ENCODE measurements around the gene SAMHD1. TPM values are rescaled to one million over a fixed set of nuclear protein-coding genes. Genes with fewer than 3 reads are reported as not detected.
A peak's percentile ranks its signal among the peaks of the same experiment; 100 is the strongest.
"Not testable (repeated sequence)": the region's sequence is repeated elsewhere in the genome, so short reads cannot be mapped to it uniquely, and the experiment has no call there.

SAMHD1 gene
- total and polyA plus RNA-seq, 2 donors (not counting 1 experiment from before 2014, with no cell fraction given) = 25.9 to 47.2 TPM

DNA sequence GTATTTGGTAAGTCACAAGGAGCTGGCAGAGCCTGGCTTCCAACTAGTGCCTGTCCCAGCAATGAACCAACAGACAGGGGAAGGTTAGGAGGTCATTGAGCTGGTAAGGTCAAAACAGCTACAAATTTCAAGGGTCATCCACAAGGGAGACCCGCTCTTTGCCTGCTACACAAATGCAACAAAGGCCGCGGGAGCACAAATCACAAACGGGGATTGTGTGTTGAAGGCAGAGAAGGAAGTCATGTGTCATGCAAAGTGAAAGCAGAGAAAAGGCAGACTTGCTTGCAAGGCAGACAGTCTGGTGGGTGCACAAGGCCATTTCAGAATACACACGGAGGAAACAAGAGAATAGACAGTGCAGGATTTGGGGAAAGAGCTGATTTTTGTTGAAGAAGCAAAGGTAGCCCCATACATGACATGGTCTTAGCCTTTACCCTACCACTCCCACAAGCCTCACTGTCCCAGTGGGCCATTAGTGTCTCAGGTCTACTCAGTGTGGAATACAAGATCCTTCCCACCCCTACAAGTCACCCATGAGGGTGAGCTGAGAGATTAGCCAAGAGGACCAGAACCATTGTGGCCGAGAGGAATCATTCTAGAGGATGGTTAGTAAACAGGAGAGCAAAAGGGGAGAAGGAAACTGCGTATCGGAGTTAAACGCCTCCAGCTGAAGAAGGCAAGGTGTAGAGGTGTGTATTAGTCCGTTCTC lies 18.1 kb upstream of the SAMHD1 start:
- no peak overlapping the region for H3K27ac ChIP-seq (ENCODE audit: insufficient read depth, low read length)
- H3K9me3 ChIP-seq (ENCODE audit: control insufficient read depth, insufficient read depth, low read depth, low read length) = no peaks in the 10 kb centered on the region
- no peaks in the 10 kb centered on the region for H3K4me1 ChIP-seq (ENCODE audit: control insufficient read depth, extremely low read depth, insufficient read depth, low read length)
- H4K20me1 ChIP-seq (ENCODE audit: control insufficient read depth, extremely low read depth, insufficient read depth, low read length) = no peaks in the 10 kb centered on the region
- no peaks in the 10 kb centered on the region for H3K36me3 ChIP-seq (ENCODE audit: control insufficient read depth, insufficient read depth, low read length)
- DNase-seq (ENCODE audit: low read depth in 2 of 2) = no peak
- H2AFZ ChIP-seq (ENCODE audit: low read length) = peak overlapping the region; percentile 8
- no peak for TF ChIP-seq EZH2 (IDR thresholded peaks at IDR 0.05; ENCODE audit: low read length, missing control alignments)
- TF ChIP-seq, protein P1, sequence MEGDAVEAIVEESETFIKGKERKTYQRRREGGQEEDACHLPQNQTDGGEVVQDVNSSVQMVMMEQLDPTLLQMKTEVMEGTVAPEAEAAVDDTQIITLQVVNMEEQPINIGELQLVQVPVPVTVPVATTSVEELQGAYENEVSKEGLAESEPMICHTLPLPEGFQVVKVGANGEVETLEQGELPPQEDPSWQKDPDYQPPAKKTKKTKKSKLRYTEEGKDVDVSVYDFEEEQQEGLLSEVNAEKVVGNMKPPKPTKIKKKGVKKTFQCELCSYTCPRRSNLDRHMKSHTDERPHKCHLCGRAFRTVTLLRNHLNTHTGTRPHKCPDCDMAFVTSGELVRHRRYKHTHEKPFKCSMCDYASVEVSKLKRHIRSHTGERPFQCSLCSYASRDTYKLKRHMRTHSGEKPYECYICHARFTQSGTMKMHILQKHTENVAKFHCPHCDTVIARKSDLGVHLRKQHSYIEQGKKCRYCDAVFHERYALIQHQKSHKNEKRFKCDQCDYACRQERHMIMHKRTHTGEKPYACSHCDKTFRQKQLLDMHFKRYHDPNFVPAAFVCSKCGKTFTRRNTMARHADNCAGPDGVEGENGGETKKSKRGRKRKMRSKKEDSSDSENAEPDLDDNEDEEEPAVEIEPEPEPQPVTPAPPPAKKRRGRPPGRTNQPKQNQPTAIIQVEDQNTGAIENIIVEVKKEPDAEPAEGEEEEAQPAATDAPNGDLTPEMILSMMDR (conservative IDR thresholded peaks at IDR 0.05 in 1 of 2, IDR thresholded peaks at IDR 0.05 in 1 of 2; ENCODE audit: low read depth in 1 of 2, low read length in 2 of 2) = no peak
- H3K9ac ChIP-seq (ENCODE audit: insufficient read depth, low read length) = no peak overlapping the region
- H3K27me3 ChIP-seq (ENCODE audit: control insufficient read depth, insufficient read depth, low read length) = no peaks in the 10 kb centered on the region
- no peaks in the 10 kb centered on the region for H3K79me2 ChIP-seq (ENCODE audit: control insufficient read depth, insufficient read depth, low read length)
- H3K4me2 ChIP-seq (ENCODE audit: extremely low read depth, insufficient read depth, low read length) = no peak overlapping the region
- H3K4me3 ChIP-seq (replicated peaks in 1 of 4; ENCODE audit: control extremely low read depth in 1 of 4, insufficient read depth in 1 of 4, low read depth in 3 of 4, low read length in 4 of 4) = no peak overlapping the region

DNA sequence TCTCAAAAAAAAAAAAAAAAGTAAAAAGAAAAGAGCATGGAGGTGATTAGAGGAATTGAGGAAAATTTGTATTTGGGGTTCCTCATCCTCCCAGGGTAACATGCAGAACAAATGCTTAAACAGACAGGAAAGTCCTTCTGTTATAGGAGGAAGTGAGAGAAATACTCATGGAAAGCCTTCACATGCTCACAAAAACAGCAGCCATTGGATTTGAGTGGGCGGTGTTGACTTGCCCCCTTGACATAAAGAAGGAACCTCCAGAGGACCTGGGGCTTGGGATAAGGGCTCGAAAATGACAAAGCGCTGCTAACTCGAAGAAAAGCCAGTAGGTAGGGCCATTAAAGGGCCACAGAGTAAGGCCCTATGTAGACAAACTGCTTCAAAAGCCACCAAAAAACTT lies 17.5 kb upstream of the SAMHD1 start:
- no peaks in the 10 kb centered on the region for H3K27me3 ChIP-seq (ENCODE audit: control insufficient read depth, insufficient read depth, low read length)
- no peak overlapping the region for H3K4me2 ChIP-seq (ENCODE audit: extremely low read depth, insufficient read depth, low read length)
- H3K9ac ChIP-seq (ENCODE audit: insufficient read depth, low read length) = no peak overlapping the region
- H3K27ac ChIP-seq (ENCODE audit: insufficient read depth, low read length) = no peak overlapping the region
- H3K4me1 ChIP-seq (ENCODE audit: control insufficient read depth, extremely low read depth, insufficient read depth, low read length) = no peaks in the 10 kb centered on the region
- no peak for TF ChIP-seq EZH2 (IDR thresholded peaks at IDR 0.05; ENCODE audit: low read length, missing control alignments)
- TF ChIP-seq, protein P1 (conservative IDR thresholded peaks at IDR 0.05 in 1 of 2, IDR thresholded peaks at IDR 0.05 in 1 of 2; ENCODE audit: low read depth in 1 of 2, low read length in 2 of 2) = no peak
- no peaks in the 10 kb centered on the region for H3K79me2 ChIP-seq (ENCODE audit: control insufficient read depth, insufficient read depth, low read length)
- H3K9me3 ChIP-seq (ENCODE audit: control insufficient read depth, insufficient read depth, low read depth, low read length) = no peaks in the 10 kb centered on the region
- H3K4me3 ChIP-seq (replicated peaks in 1 of 4; ENCODE audit: control extremely low read depth in 1 of 4, insufficient read depth in 1 of 4, low read depth in 3 of 4, low read length in 4 of 4) = no peak overlapping the region
- H4K20me1 ChIP-seq (ENCODE audit: control insufficient read depth, extremely low read depth, insufficient read depth, low read length) = no peaks in the 10 kb centered on the region
- H2AFZ ChIP-seq (ENCODE audit: low read length) = no peak overlapping the region
- no peak for DNase-seq (ENCODE audit: low read depth in 2 of 2)
- H3K36me3 ChIP-seq (ENCODE audit: control insufficient read depth, insufficient read depth, low read length) = no peaks in the 10 kb centered on the region

DNA sequence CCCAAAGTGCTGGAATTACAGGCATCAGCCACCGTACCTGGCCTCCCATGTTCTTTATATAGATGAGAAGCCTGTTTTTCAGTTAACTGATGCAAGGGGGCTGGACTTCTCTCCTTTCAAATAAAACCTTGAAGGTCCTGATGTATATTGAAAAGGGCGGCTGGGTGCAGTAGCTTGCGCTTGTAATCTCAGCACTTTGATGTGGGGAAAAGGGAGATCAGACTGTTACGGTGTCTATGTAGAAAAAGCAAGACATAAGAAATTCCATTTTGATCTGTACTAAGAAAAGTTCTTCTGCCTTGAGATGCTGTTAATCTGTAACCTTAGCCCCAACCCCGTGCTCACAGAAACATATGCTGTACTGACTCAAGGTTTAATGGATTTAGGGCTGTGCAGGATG lies 16.1 kb upstream of the SAMHD1 start:
- Histone ChIP-seq H3K4me2 (ENCODE audit: extremely low read depth, insufficient read depth, low read length) (no peak overlapping the region), H4K20me1 (ENCODE audit: control insufficient read depth, extremely low read depth, insufficient read depth, low read length) (no peaks in the 10 kb centered on the region), H3K4me1 (ENCODE audit: control insufficient read depth, extremely low read depth, insufficient read depth, low read length) (no peaks in the 10 kb centered on the region), H3K79me2 (ENCODE audit: control insufficient read depth, insufficient read depth, low read length) (no peaks in the 10 kb centered on the region), H3K36me3 (ENCODE audit: control insufficient read depth, insufficient read depth, low read length) (no peaks in the 10 kb centered on the region), H3K4me3 (replicated peaks in 1 of 4; ENCODE audit: control extremely low read depth in 1 of 4, insufficient read depth in 1 of 4, low read depth in 3 of 4, low read length in 4 of 4) (no peak overlapping the region), H3K27me3 (ENCODE audit: control insufficient read depth, insufficient read depth, low read length) (no peaks in the 10 kb centered on the region), H3K27ac (ENCODE audit: insufficient read depth, low read length) (no peak overlapping the region), H2AFZ (ENCODE audit: low read length) (no peak overlapping the region), H3K9me3 (ENCODE audit: control insufficient read depth, insufficient read depth, low read depth, low read length) (no peaks in the 10 kb centered on the region), H3K9ac (ENCODE audit: insufficient read depth, low read length) (no peak overlapping the region)
- TF ChIP-seq, protein P1 (conservative IDR thresholded peaks at IDR 0.05 in 1 of 2, IDR thresholded peaks at IDR 0.05 in 1 of 2; ENCODE audit: low read depth in 1 of 2, low read length in 2 of 2) = no peak
- no peak for TF ChIP-seq EZH2 (IDR thresholded peaks at IDR 0.05; ENCODE audit: low read length, missing control alignments)
- no peak for DNase-seq (ENCODE audit: low read depth in 2 of 2)

DNA sequence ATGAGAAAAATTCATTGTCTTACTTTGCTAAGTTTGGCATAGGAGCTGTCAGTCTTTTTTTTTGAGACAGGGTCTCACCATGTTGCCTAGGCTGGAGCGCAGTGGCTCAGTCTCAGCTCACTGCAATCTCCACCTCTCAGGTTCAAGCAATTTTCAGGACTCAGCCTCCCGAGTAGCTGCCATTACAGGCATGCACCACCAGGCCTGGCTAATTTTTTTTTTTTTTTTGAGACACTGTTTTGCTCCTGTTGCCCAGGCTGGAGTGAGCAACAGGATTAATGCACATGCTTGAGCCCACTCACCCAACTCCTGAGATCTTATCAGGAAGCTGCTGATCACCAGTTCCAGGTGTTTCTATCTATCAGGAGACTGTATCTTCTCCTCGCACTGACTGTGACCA lies 15.5 kb upstream of the SAMHD1 start:
- H4K20me1 ChIP-seq (ENCODE audit: control insufficient read depth, extremely low read depth, insufficient read depth, low read length); H3K9ac ChIP-seq (ENCODE audit: insufficient read depth, low read length); DNase-seq (ENCODE audit: low read depth in 2 of 2); H2AFZ ChIP-seq (ENCODE audit: low read length); H3K27ac ChIP-seq (ENCODE audit: insufficient read depth, low read length); H3K4me1 ChIP-seq (ENCODE audit: control insufficient read depth, extremely low read depth, insufficient read depth, low read length); H3K4me3 ChIP-seq (replicated peaks in 1 of 4; ENCODE audit: control extremely low read depth in 1 of 4, insufficient read depth in 1 of 4, low read depth in 3 of 4, low read length in 4 of 4); H3K79me2 ChIP-seq (ENCODE audit: control insufficient read depth, insufficient read depth, low read length); H3K9me3 ChIP-seq (ENCODE audit: control insufficient read depth, insufficient read depth, low read depth, low read length); H3K36me3 ChIP-seq (ENCODE audit: control insufficient read depth, insufficient read depth, low read length); H3K27me3 ChIP-seq (ENCODE audit: control insufficient read depth, insufficient read depth, low read length); H3K4me2 ChIP-seq (ENCODE audit: extremely low read depth, insufficient read depth, low read length): not testable (repeated sequence)

Data from fibroblast of lung (primary cell).